GM23338 (cell line): ENCODE results near the gene RFC3. TPM values are rescaled to one million over a fixed set of nuclear protein-coding genes. Genes with fewer than 3 reads are reported as not detected.

Source experiments
- ATAC-seq: fragments of 200-7000 bp; cut with Tn5 transposase; 3 replicates; pipeline ENCODE4 v1.9.1; 2020
- DNase-seq: peaks from one replicate; pipeline ENCODE4 v3.0.0-alpha.2; 2015; ENCODE audit warnings: low spot score
- H2AFZ ChIP-seq: fragments of 200-600 bp; sonication (generic); 2 replicates; pipeline ENCODE4 v1.8.0; 2016; ENCODE audit warnings: antibody characterized with exemption, mild to moderate bottlenecking, moderate library complexity
- H3F3A ChIP-seq: fragments of 200-600 bp; sonication (generic); replicated peaks from 2 replicates; pipeline ENCODE4 v1.8.0; 2017; ENCODE audit warnings: antibody characterized with exemption, mixed run types, low read depth
- H3K27ac ChIP-seq: fragments of 200-600 bp; sonication (generic); 2 replicates; pipeline ENCODE4 v1.6.1; 2016; ENCODE audit warnings: low read depth
- H3K27me3 ChIP-seq: fragments of 200-600 bp; sonication (generic); 2 replicates; pipeline ENCODE4 v1.8.0; 2016; ENCODE audit warnings: mild to moderate bottlenecking, mixed run types, moderate library complexity; ENCODE audit not compliant: insufficient read depth
- H3K36me3 ChIP-seq: fragments of 200-600 bp; sonication (generic); 2 replicates; pipeline ENCODE4 v1.8.0; 2016; ENCODE audit warnings: mild to moderate bottlenecking; ENCODE audit not compliant: insufficient read depth
- H3K4me1 ChIP-seq: fragments of 200-600 bp; sonication (generic); 2 replicates; pipeline ENCODE4 v1.8.0; 2016; ENCODE audit warnings: mild to moderate bottlenecking, moderate library complexity; ENCODE audit not compliant: insufficient read depth
- H3K4me2 ChIP-seq: fragments of 200-600 bp; sonication (generic); 2 replicates; pipeline ENCODE4 v1.7.1; 2017; ENCODE audit warnings: mixed run types
- H3K4me3 ChIP-seq: fragments of 200-600 bp; sonication (generic); 2 replicates; pipeline ENCODE4 v1.6.1; 2016; ENCODE audit warnings: mixed run types
- H3K79me2 ChIP-seq: fragments of 200-600 bp; sonication (generic); replicated peaks from 2 replicates; pipeline ENCODE4 v1.8.0; 2017; ENCODE audit warnings: mild to moderate bottlenecking; ENCODE audit not compliant: insufficient read depth
- H3K9me2 ChIP-seq: fragments of 200-600 bp; sonication (generic); 2 replicates; pipeline ENCODE4 v1.8.0; 2017; ENCODE audit not compliant: insufficient read depth
- H4K20me1 ChIP-seq: fragments of 200-600 bp; sonication (generic); replicated peaks from 2 replicates; pipeline ENCODE4 v1.8.0; 2017; ENCODE audit warnings: mild to moderate bottlenecking; ENCODE audit not compliant: insufficient read depth
- H3K27ac Mint-ChIP-seq: 2 replicates; pipeline ENCODE4 v1.8.0; 2020; ENCODE audit warnings: inconsistent platforms, mild to moderate bottlenecking, moderate library complexity, mixed read lengths
- H3K27me3 Mint-ChIP-seq: 3 replicates; pipeline ENCODE4 v1.8.0; 2022; ENCODE audit warnings: low read depth, mild to moderate bottlenecking, moderate library complexity, mixed read lengths, inconsistent platforms; ENCODE audit not compliant: insufficient read depth, poor library complexity
- H3K36me3 Mint-ChIP-seq: 3 replicates; pipeline ENCODE4 v1.8.0; 2021; ENCODE audit warnings: low read depth, mild to moderate bottlenecking, inconsistent platforms, moderate library complexity, mixed read lengths
- H3K4me1 Mint-ChIP-seq: 3 replicates; pipeline ENCODE4 v1.8.0; 2020; ENCODE audit warnings: mild to moderate bottlenecking, inconsistent platforms, mixed read lengths
- H3K4me3 Mint-ChIP-seq: 3 replicates; pipeline ENCODE4 v1.8.0; 2021; ENCODE audit warnings: moderate library complexity, mild to moderate bottlenecking, inconsistent platforms, mixed read lengths
- H3K9me3 Mint-ChIP-seq: 3 replicates; pipeline ENCODE4 v1.8.0; 2020; ENCODE audit warnings: moderate library complexity, mild to moderate bottlenecking, inconsistent platforms, mixed read lengths
- CREB1 ChIP-seq: fragments of 250-450 bp; sonication (Bioruptor Pico); IDR thresholded peaks from 2 replicates; pipeline ENCODE4 v1.5.0; 2020; ENCODE audit warnings: low read depth, mild to moderate bottlenecking, moderate library complexity
- EZH2 ChIP-seq: fragments of 200-600 bp; sonication (generic); IDR thresholded peaks from one replicate; pipeline ENCODE4 v1.8.0; 2017; ENCODE audit warnings: antibody characterized with exemption, mild to moderate bottlenecking, low read depth; ENCODE audit not compliant: unreplicated experiment
- EZH2phosphoT487 ChIP-seq: fragments of 200-600 bp; sonication (generic); IDR thresholded peaks from one replicate; pipeline ENCODE4 v1.8.1; 2018; ENCODE audit warnings: antibody characterized with exemption; ENCODE audit not compliant: unreplicated experiment
- JUNB ChIP-seq: IDR thresholded peaks from one replicate; pipeline ENCODE4 v1.6.1; 2016; ENCODE audit warnings: antibody characterized with exemption; ENCODE audit not compliant: unreplicated experiment
- NANOG ChIP-seq: IDR thresholded peaks from 2 replicates; pipeline ENCODE4 v1.6.1; 2016; ENCODE audit warnings: antibody characterized with exemption, borderline replicate concordance
- ZNF114 ChIP-seq: fragments of 250-450 bp; sonication (Bioruptor Pico); IDR thresholded peaks from 2 replicates; pipeline ENCODE4 v1.5.0; 2020; ENCODE audit warnings: mild to moderate bottlenecking, moderate library complexity
- polyA plus RNA-seq: library from polyadenylated mRNA; unstranded; fragments of >200 nt; fragmentation: Nextera tagmentation; extraction: Ambion mirVana; gene quantifications from 2 replicates; pipeline ENCODE4 v1.2.1, GENCODE V29; 2016
- total RNA-seq: library from RNA; depleted of rRNA; stranded (reverse); fragments of >200 nt; shearing (Covaris generic); gene quantifications from 2 replicates; pipeline ENCODE4 v1.2.3, GENCODE V29; 2014
- TF ChIP-seq, protein P1 (sequence below): fragments of 250-450 bp; sonication (Bioruptor Pico); IDR thresholded peaks from 2 replicates; pipeline ENCODE4 v1.5.0; 2020; ENCODE audit warnings: mild to moderate bottlenecking, moderate library complexity
- TF ChIP-seq, protein P2 (sequence below): IDR thresholded peaks from one replicate; pipeline ENCODE4 v1.6.1; 2018; ENCODE audit warnings: antibody characterized with exemption; ENCODE audit not compliant: unreplicated experiment
- TF ChIP-seq, protein P3 (sequence below), 2 experiments: fragments of 200-600 bp in 1 of 2; sonication (generic) in 1 of 2; conservative IDR thresholded peaks; 2 replicates each; pipeline versions ENCODE4 v1.5.1 to v1.6.1; 2016 to 2017; ENCODE audit warnings: antibody characterized with exemption in 2 of 2, low read depth in 2 of 2, mild to moderate bottlenecking in 2 of 2, moderate library complexity in 1 of 2

The RFC3 gene
- total and polyA plus RNA-seq, 2 experiments from 2014 or later, result 48.7 to 75.5 TPM

DNA sequence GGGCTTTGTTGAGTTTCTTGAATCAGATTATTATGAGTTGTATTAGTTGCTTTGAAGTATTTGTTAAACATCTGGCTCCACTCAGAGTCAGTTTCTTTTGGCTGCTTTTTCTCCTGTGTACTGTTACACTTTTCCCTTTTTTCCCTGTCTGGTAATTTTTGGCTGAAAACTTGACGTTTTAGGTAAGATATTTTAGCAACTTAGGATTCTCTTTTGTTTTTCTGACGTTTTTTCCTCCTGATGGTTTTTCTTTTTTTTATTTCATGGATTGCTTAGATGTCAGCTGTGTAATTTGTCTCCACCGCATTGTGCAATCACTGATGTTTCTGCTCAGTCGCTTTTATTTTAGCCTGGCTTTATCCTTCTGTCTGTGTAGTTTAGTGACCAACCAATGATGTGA is 20.7 kb downstream of the RFC3 start (continued):
- TF ChIP-seq CREB1 (CRISPR knock-in tag) (no peak), JUNB (no peak), EZH2phosphoT487 (no peak), ZNF114 (CRISPR knock-in tag) (no peak)

DNA sequence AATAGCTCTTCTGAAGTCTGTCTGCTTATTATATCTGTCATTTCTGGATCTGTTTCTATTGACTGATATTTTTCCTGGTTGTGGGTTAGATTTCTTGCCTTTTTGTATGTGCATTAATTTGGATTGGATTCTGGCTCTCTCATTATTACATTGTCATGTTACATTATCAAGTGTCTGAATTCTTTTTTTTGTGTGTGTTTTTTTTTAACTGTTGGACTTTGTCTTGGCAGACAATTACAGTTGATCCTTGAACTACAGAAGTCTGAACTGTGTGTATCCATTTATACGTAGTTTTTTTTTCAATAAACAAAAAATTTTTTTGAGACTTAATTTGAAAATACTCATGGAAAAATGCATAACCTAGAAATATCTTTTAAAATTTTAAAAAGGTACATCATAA is 22.5 kb downstream of the RFC3 start:
- peaks cover 2% of the 10 kb centered on the region for H3K27me3 Mint-ChIP-seq
- Histone ChIP-seq H3K4me3 (no peak overlapping the region), H3K4me1 (no peaks in the 10 kb centered on the region), H3K36me3 (peaks cover 11% of the 10 kb centered on the region; the same call in 1 of the 2 replicates), H3K27me3 (no peaks in the 10 kb centered on the region), H3K4me2 (no peak overlapping the region), H3K9me2 (no peaks in the 10 kb centered on the region), H4K20me1 (no peaks in the 10 kb centered on the region; the same call in 1 of the 2 replicates), H2AFZ (no peak overlapping the region), H3K27ac (no peak overlapping the region), H3F3A (no peaks in the 10 kb centered on the region), H3K79me2 (no peaks in the 10 kb centered on the region)
- H3K9me3 Mint-ChIP-seq, result no peaks in the 10 kb centered on the region
- no peak overlapping the region for H3K27ac Mint-ChIP-seq
- no peak for ATAC-seq
- H3K4me1 Mint-ChIP-seq, result no peaks in the 10 kb centered on the region
- TF ChIP-seq, protein P1, sequence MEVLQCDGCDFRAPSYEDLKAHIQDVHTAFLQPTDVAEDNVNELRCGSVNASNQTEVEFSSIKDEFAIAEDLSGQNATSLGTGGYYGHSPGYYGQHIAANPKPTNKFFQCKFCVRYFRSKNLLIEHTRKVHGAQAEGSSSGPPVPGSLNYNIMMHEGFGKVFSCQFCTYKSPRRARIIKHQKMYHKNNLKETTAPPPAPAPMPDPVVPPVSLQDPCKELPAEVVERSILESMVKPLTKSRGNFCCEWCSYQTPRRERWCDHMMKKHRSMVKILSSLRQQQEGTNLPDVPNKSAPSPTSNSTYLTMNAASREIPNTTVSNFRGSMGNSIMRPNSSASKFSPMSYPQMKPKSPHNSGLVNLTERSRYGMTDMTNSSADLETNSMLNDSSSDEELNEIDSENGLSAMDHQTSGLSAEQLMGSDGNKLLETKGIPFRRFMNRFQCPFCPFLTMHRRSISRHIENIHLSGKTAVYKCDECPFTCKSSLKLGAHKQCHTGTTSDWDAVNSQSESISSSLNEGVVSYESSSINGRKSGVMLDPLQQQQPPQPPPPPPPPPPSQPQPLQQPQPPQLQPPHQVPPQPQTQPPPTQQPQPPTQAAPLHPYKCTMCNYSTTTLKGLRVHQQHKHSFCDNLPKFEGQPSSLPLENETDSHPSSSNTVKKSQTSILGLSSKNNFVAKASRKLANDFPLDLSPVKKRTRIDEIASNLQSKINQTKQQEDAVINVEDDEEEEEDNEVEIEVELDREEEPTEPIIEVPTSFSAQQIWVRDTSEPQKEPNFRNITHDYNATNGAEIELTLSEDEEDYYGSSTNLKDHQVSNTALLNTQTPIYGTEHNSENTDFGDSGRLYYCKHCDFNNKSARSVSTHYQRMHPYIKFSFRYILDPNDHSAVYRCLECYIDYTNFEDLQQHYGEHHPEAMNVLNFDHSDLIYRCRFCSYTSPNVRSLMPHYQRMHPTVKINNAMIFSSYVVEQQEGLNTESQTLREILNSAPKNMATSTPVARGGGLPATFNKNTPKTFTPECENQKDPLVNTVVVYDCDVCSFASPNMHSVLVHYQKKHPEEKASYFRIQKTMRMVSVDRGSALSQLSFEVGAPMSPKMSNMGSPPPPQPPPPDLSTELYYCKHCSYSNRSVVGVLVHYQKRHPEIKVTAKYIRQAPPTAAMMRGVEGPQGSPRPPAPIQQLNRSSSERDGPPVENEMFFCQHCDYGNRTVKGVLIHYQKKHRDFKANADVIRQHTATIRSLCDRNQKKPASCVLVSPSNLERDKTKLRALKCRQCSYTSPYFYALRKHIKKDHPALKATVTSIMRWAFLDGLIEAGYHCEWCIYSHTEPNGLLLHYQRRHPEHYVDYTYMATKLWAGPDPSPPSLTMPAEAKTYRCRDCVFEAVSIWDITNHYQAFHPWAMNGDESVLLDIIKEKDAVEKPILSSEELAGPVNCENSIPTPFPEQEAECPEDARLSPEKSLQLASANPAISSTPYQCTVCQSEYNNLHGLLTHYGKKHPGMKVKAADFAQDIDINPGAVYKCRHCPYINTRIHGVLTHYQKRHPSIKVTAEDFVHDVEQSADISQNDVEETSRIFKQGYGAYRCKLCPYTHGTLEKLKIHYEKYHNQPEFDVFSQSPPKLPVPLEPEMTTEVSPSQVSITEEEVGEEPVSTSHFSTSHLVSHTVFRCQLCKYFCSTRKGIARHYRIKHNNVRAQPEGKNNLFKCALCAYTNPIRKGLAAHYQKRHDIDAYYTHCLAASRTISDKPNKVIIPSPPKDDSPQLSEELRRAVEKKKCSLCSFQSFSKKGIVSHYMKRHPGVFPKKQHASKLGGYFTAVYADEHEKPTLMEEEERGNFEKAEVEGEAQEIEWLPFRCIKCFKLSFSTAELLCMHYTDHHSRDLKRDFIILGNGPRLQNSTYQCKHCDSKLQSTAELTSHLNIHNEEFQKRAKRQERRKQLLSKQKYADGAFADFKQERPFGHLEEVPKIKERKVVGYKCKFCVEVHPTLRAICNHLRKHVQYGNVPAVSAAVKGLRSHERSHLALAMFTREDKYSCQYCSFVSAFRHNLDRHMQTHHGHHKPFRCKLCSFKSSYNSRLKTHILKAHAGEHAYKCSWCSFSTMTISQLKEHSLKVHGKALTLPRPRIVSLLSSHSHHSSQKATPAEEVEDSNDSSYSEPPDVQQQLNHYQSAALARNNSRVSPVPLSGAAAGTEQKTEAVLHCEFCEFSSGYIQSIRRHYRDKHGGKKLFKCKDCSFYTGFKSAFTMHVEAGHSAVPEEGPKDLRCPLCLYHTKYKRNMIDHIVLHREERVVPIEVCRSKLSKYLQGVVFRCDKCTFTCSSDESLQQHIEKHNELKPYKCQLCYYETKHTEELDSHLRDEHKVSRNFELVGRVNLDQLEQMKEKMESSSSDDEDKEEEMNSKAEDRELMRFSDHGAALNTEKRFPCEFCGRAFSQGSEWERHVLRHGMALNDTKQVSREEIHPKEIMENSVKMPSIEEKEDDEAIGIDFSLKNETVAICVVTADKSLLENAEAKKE (CRISPR knock-in tag), result no peak
- no peak for TF ChIP-seq CREB1 (CRISPR knock-in tag)
- no peak for TF ChIP-seq EZH2phosphoT487
- TF ChIP-seq, protein P2, sequence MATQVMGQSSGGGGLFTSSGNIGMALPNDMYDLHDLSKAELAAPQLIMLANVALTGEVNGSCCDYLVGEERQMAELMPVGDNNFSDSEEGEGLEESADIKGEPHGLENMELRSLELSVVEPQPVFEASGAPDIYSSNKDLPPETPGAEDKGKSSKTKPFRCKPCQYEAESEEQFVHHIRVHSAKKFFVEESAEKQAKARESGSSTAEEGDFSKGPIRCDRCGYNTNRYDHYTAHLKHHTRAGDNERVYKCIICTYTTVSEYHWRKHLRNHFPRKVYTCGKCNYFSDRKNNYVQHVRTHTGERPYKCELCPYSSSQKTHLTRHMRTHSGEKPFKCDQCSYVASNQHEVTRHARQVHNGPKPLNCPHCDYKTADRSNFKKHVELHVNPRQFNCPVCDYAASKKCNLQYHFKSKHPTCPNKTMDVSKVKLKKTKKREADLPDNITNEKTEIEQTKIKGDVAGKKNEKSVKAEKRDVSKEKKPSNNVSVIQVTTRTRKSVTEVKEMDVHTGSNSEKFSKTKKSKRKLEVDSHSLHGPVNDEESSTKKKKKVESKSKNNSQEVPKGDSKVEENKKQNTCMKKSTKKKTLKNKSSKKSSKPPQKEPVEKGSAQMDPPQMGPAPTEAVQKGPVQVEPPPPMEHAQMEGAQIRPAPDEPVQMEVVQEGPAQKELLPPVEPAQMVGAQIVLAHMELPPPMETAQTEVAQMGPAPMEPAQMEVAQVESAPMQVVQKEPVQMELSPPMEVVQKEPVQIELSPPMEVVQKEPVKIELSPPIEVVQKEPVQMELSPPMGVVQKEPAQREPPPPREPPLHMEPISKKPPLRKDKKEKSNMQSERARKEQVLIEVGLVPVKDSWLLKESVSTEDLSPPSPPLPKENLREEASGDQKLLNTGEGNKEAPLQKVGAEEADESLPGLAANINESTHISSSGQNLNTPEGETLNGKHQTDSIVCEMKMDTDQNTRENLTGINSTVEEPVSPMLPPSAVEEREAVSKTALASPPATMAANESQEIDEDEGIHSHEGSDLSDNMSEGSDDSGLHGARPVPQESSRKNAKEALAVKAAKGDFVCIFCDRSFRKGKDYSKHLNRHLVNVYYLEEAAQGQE, result no peak
- TF ChIP-seq NANOG, result no peak
- TF ChIP-seq EZH2, result no peak
- TF ChIP-seq, protein P3, sequence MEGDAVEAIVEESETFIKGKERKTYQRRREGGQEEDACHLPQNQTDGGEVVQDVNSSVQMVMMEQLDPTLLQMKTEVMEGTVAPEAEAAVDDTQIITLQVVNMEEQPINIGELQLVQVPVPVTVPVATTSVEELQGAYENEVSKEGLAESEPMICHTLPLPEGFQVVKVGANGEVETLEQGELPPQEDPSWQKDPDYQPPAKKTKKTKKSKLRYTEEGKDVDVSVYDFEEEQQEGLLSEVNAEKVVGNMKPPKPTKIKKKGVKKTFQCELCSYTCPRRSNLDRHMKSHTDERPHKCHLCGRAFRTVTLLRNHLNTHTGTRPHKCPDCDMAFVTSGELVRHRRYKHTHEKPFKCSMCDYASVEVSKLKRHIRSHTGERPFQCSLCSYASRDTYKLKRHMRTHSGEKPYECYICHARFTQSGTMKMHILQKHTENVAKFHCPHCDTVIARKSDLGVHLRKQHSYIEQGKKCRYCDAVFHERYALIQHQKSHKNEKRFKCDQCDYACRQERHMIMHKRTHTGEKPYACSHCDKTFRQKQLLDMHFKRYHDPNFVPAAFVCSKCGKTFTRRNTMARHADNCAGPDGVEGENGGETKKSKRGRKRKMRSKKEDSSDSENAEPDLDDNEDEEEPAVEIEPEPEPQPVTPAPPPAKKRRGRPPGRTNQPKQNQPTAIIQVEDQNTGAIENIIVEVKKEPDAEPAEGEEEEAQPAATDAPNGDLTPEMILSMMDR (conservative IDR thresholded peaks at IDR 0.05; ENCODE audit: low read depth in 2 of 2), result no peak
- no peak for DNase-seq
- peaks cover 34% of the 10 kb centered on the region; the same call in 2 of the 3 replicates for H3K36me3 Mint-ChIP-seq
- H3K4me3 Mint-ChIP-seq, result no peak overlapping the region
